ENCODE results near the gene MVB12A. TPM values are rescaled to one million over a fixed set of nuclear protein-coding genes. Genes with fewer than 3 reads are reported as not detected.

MVB12A gene
- total and polyA plus RNA-seq, 2 of the 8 experiments (the other 6 are each of a cell fraction or from before 2014, with no cell fraction given), result 37.9 to 76.6 TPM

DNA sequence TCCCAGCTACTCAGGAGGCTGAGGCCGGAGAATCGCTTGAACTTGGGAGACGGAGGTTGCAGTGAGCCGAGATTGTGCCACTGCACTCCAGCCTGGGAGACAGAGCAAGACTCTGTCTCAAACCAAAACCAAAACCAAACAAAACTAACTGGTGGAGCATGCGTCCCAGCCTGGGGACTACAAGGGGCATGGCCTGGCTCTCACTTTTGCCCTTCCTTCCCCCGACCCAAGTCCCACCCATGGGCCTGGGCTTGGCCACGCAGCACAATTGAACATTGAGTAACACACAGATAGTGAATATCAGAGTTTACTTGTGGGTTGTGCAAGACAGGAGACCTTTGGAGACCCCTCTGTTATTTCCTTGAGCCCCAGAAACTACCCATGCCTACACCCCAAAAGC lies 15.4 kb downstream of the MVB12A start:
- CTCF ChIA-PET (ENCODE audit: partially characterized antibody), result interaction anchor here (2.0 kb wide), 1 partner anchor 8 kb away, joined by 5 read pairs; no protein-coding TSS in a partner anchor
- TF ChIP-seq BACH1 (IDR thresholded peaks at IDR 0.05; ENCODE audit: low read length), result no peak
- no peak for TF ChIP-seq SRF (IDR thresholded peaks at IDR 0.05; ENCODE audit: low read depth, low read length)
- no peak for TF ChIP-seq FOSL1 (IDR thresholded peaks at IDR 0.05; ENCODE audit: insufficient read depth, low read depth, low read length)

More for the DNA sequence above, 15.4 kb downstream of the MVB12A start:
- no peak overlapping the region for H2BK5ac ChIP-seq (ENCODE audit: low read depth, low read length)
- no peak for FAIRE-seq
- H2AFZ ChIP-seq (ENCODE audit: low read length), result no peak overlapping the region
- DNase-seq (ENCODE audit: low read depth in 1 of 2, low spot score in 2 of 2), result no peak
- no peak overlapping the region for H2BK20ac ChIP-seq (ENCODE audit: low read length)
- no peak overlapping the region for H2BK12ac ChIP-seq (ENCODE audit: low read depth, low read length)
- no peak overlapping the region for H3K4me3 ChIP-seq (ENCODE audit: extremely low read depth in 1 of 4, insufficient read depth in 2 of 4, low read depth in 3 of 4, low read length in 4 of 4)
- no peak overlapping the region for H3K14ac ChIP-seq (ENCODE audit: insufficient read length)
- no peak overlapping the region for H2BK120ac ChIP-seq (replicated peaks; ENCODE audit: low read depth, low read length)
- H3K23ac ChIP-seq (ENCODE audit: insufficient read length), result no peak overlapping the region
- no peaks in the 10 kb centered on the region; a peak in 1 of 7 replicates for H3K27me3 ChIP-seq (replicated peaks in 1 of 4; ENCODE audit: control insufficient read depth in 3 of 4, extremely low read depth in 1 of 4, insufficient read depth in 3 of 4, low read length in 3 of 4)
- H3K4me1 ChIP-seq (replicated peaks in 1 of 4; ENCODE audit: control insufficient read depth in 3 of 4, insufficient read depth in 4 of 4, low read length in 3 of 4), result no peaks in the 10 kb centered on the region
- H3K9me3 ChIP-seq (ENCODE audit: insufficient read depth in 2 of 2, low read depth in 1 of 2, low read length in 1 of 2), result no peaks in the 10 kb centered on the region
- H3K56ac ChIP-seq (replicated peaks; ENCODE audit: insufficient read length, low read depth, low read length), result no peak overlapping the region
- H3K27ac ChIP-seq (ENCODE audit: low read depth, low read length), result no peak overlapping the region
- no peak overlapping the region for H3K4ac ChIP-seq (replicated peaks; ENCODE audit: insufficient read length, low read depth, low read length)
- H4K8ac ChIP-seq (ENCODE audit: extremely low read depth, insufficient read depth, low read length), result no peak overlapping the region
- H2BK15ac ChIP-seq (ENCODE audit: low read length), result no peak overlapping the region
- no peak overlapping the region for H3K4me2 ChIP-seq (ENCODE audit: insufficient read depth in 1 of 2, low read depth in 2 of 2, low read length in 2 of 2)
- H3K18ac ChIP-seq (ENCODE audit: extremely low read depth, low read length), result no peak overlapping the region
- WGBS, 2 experiments (ENCODE audit: extremely low coverage in 1 of 2, insufficient coverage in 1 of 2, insufficient read length in 1 of 2, insufficient replicate concordance in 2 of 2, low coverage in 1 of 2, low lambda C conversion rate in 2 of 2, missing lambda C conversion rate in 1 of 2), result 83% methylated on average over 7 of the region's 7 CpGs; no CpG with 5 or more reads in 1 of the 2 experiments
- no peak overlapping the region for H4K5ac ChIP-seq (ENCODE audit: insufficient read length, low read depth, low read length)
- no peaks in the 10 kb centered on the region for H3K36me3 ChIP-seq (ENCODE audit: control insufficient read depth in 2 of 4, insufficient read depth in 4 of 4, low read length in 3 of 4)
- no peak overlapping the region for H4K91ac ChIP-seq (replicated peaks; ENCODE audit: insufficient read length, low read length)
- H3K9ac ChIP-seq (replicated peaks in 1 of 4; ENCODE audit: extremely low read depth in 1 of 4, low read depth in 3 of 4, low read length in 3 of 4), result no peak overlapping the region
- POLR2A ChIA-PET (ENCODE audit: partially characterized antibody), result no interaction called here
- H4K20me1 ChIP-seq (replicated peaks in 1 of 2; ENCODE audit: control insufficient read depth in 1 of 2, insufficient read depth in 2 of 2, low read length in 2 of 2), result no peaks in the 10 kb centered on the region
- no peak overlapping the region for H2AK5ac ChIP-seq (ENCODE audit: low read depth, low read length)
- H3K23me2 ChIP-seq (ENCODE audit: low read depth, low read length), result no peaks in the 10 kb centered on the region
- H3K79me1 ChIP-seq (ENCODE audit: low read depth, low read length), result no peaks in the 10 kb centered on the region
- no peaks in the 10 kb centered on the region for H3K79me2 ChIP-seq (ENCODE audit: control insufficient read depth in 1 of 2, insufficient read depth in 2 of 2, low read length in 2 of 2)
